ENCODE results near the gene NLGN2. TPM values are rescaled to one million over a fixed set of nuclear protein-coding genes. Genes with fewer than 3 reads are reported as not detected.

Gene NLGN2
- total and polyA plus RNA-seq, 9 donors: 11.4 to 76.2 (median 49.4) TPM

DNA sequence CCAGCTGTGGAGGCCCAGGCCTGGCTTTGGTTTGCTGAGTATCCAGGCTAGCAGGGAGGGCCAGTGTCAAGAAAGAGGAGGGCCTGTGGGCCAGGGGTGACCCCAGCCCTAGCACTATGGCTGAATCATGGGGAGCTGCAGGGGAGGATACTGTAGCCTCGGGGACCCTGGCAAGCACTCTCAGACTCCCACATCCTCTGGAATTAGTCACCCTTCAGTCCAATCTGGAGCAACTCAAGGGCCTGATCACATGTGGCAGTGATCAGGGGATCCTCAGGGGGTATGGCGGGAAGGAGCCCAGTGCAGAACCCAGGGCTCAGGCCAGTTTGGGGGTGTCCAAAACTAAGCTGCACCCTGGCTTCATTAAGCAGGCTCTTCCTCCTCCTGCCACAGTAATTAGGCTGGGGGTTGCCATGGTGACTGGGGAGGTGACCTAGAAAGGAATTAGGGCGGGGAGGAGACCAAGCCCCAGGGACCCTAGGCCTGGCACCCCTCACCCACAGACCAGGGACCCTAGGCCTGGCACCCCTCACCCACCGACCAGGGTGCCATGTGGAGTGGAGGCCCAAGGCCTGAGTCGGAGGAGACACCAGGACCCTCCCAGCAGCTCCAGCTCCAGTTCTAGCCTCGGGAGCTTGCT, 5.8 kb downstream of the NLGN2 start:
- intact Hi-C loops (cut with DNase I): no loop called here
- 67 to 70% (median 69%) methylated on average over 6 of the region's 6 CpGs for WGBS, 3 donors
- TF ChIP-seq EP300 (IDR thresholded peaks at IDR 0.05) (no peak), CTCF (IDR thresholded peaks at IDR 0.05) (no peak), POLR2A (IDR thresholded peaks at IDR 0.05) (no peak)

DNA sequence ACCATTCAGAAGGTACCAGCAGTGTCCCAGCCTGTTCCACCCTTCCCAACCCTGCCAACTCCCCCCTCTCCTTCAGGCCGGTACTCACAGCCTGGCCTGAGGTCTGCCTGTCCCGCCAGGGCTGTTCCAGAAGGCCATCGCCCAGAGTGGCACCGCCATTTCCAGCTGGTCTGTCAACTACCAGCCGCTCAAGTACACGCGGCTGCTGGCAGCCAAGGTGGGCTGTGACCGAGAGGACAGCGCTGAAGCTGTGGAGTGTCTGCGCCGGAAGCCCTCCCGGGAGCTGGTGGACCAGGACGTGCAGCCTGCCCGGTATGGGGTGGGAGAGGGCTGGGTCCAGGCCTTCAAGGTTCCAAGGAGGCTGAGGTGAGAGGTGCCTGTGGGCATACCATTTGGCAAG, 7.2 kb downstream of the NLGN2 start:
- intact Hi-C loops (cut with DNase I): no loop called here
- no peaks in the 10 kb centered on the region for H3K9me3 ChIP-seq
- H3K4me3 ChIP-seq: no peak overlapping the region
- no peak for DNase-seq
- H3K27me3 ChIP-seq: no peaks in the 10 kb centered on the region
- H3K27ac ChIP-seq: no peak overlapping the region
- no peaks in the 10 kb centered on the region for H3K4me1 ChIP-seq (ENCODE audit: insufficient read depth)
- WGBS, 3 donors: 84 to 85% (median 85%) methylated on average over 14 of the region's 14 CpGs
- no peaks in the 10 kb centered on the region for H3K36me3 ChIP-seq
- no peak for TF ChIP-seq CTCF (IDR thresholded peaks at IDR 0.05)
- TF ChIP-seq POLR2A (IDR thresholded peaks at IDR 0.05): no peak
- TF ChIP-seq EP300 (IDR thresholded peaks at IDR 0.05): no peak

More for the DNA sequence above, 5.8 kb downstream of the NLGN2 start:
- no peak for DNase-seq
- Histone ChIP-seq H3K4me3 (no peak overlapping the region), H3K4me1 (ENCODE audit: insufficient read depth) (no peaks in the 10 kb centered on the region), H3K9me3 (no peaks in the 10 kb centered on the region), H3K27me3 (no peaks in the 10 kb centered on the region), H3K27ac (no peak overlapping the region), H3K36me3 (no peaks in the 10 kb centered on the region)

- no peak overlapping the region for H3K27ac ChIP-seq
- TF ChIP-seq EP300 (IDR thresholded peaks at IDR 0.05): no peak
- no peak for TF ChIP-seq POLR2A (IDR thresholded peaks at IDR 0.05)
- no peak for TF ChIP-seq CTCF (IDR thresholded peaks at IDR 0.05)
- intact Hi-C loops (cut with DNase I): no loop called here
- H3K4me1 ChIP-seq (ENCODE audit: insufficient read depth): no peaks in the 10 kb centered on the region
- no peaks in the 10 kb centered on the region for H3K36me3 ChIP-seq
- no peaks in the 10 kb centered on the region for H3K9me3 ChIP-seq
- no peak overlapping the region for H3K4me3 ChIP-seq
- DNase-seq: no peak
- 85 to 86% (median 85%) methylated on average over 21 to 23 of the region's 23 CpGs for WGBS, 3 donors
- H3K27me3 ChIP-seq: no peaks in the 10 kb centered on the region
Measured at GRCh38 chr17:7415784-7416183, 8.1 kb downstream of the NLGN2 start.

- Histone ChIP-seq H3K9me3 (no peaks in the 10 kb centered on the region), H3K27me3 (no peaks in the 10 kb centered on the region), H3K27ac (no peak overlapping the region), H3K4me3 (no peak overlapping the region), H3K36me3 (no peaks in the 10 kb centered on the region), H3K4me1 (ENCODE audit: insufficient read depth) (no peaks in the 10 kb centered on the region)
- intact Hi-C loops (cut with DNase I): no loop called here
- no peak for DNase-seq
- TF ChIP-seq CTCF (IDR thresholded peaks at IDR 0.05): no peak
- no peak for TF ChIP-seq EP300 (IDR thresholded peaks at IDR 0.05)
- no peak for TF ChIP-seq POLR2A (IDR thresholded peaks at IDR 0.05)
- 69 to 71% (median 71%) methylated on average over 6 of the region's 6 CpGs for WGBS, 3 donors
Measured at GRCh38 chr17:7416323-7416722, 8.7 kb downstream of the NLGN2 start.
